Hepatocyte (in vitro differentiated cells): ENCODE data around the gene KIRREL3.
"Not testable (repeated sequence)": the region's sequence is repeated elsewhere in the genome, so short reads cannot be mapped to it uniquely, and the experiment has no call there.

Source experiments
- CTCF ChIP-seq: fragments of 200-600 bp; sonication (generic); IDR thresholded peaks from 2 replicates; pipeline ENCODE4 v1.5.1; 2016; ENCODE audit warnings: antibody characterized with exemption, mild to moderate bottlenecking; ENCODE audit not compliant: poor library complexity
- EZH2 ChIP-seq: fragments of 200-600 bp; sonication (generic); IDR thresholded peaks from 2 replicates; pipeline ENCODE4 v1.6.1; 2016; ENCODE audit warnings: antibody characterized with exemption, mild to moderate bottlenecking, borderline replicate concordance

GRCh38 chr11:126396266-126396665 is 604.3 kb downstream of the KIRREL3 start:
- not testable (repeated sequence) for TF ChIP-seq CTCF, EZH2
